Measurements from ENCODE around the gene AIFM3. TPM values are rescaled to one million over a fixed set of nuclear protein-coding genes. Genes with fewer than 3 reads are reported as not detected.

The AIFM3 gene
- total RNA-seq, 1 experiment from 2014 or later = 2.6 TPM

DNA sequence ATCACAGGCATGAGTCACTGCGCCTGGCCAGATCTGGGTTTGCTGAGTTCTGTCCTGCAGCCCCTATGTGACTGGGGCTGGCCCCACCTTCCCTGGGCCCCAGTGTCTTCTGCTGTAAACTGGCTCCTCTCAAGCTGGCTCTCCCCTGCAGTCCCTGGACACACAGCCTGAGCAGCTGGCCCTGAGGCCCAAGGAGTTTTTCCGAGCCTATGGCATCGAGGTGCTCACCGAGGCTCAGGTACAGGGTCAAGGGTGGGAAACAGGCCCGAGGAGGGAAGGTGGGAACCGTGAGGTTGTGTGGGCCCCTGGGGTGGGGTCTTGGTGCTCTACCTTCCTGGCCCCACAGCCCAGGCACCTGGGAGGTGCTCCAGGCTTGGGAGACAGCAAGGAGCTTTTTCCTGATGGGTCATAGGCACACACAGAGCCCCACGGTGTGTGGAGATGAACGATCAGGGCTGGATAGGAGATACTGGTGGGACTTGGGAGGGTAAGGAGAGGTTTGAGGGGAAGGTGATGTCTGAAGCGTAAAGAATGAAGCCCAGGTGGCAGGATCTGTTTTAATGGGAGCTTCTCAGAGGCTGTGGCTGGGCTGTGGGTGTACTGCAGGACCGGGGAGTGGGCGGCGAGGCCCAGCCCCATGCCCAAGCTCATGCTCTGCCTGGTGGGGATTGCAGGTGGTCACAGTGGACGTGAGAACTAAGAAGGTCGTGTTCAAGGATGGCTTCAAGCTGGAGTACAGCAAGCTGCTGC lies 8.7 kb downstream of the AIFM3 start:
- peaks cover 10% of the 10 kb centered on the region; the same call in 1 of the 2 replicates for H3K36me3 Mint-ChIP-seq
- no peak overlapping the region for H3K4me3 Mint-ChIP-seq
- ChIA-PET CTCF (interaction anchor here (4.7 kb wide), 1 partner anchor 90 kb away, joined by 14 read pairs; no protein-coding TSS in a partner anchor), POLR2A (no interaction called here)
- H3K4me1 Mint-ChIP-seq = peaks cover 17% of the 10 kb centered on the region
- no peak for ATAC-seq
- no peak for DNase-seq (ENCODE audit: low spot score)
- no peak for TF ChIP-seq KAT7 (CRISPR knock-in tag; IDR thresholded peaks at IDR 0.05; ENCODE audit: borderline replicate concordance)
- TF ChIP-seq CBFB (CRISPR knock-in tag; IDR thresholded peaks at IDR 0.05; ENCODE audit: low read depth) = no peak
- TF ChIP-seq, protein P1, sequence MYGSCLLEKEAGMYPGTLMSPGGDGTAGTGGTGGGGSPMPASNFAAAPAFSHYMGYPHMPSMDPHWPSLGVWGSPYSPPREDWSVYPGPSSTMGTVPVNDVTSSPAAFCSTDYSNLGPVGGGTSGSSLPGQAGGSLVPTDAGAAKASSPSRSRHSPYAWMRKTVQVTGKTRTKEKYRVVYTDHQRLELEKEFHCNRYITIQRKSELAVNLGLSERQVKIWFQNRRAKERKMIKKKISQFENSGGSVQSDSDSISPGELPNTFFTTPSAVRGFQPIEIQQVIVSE (CRISPR knock-in tag; IDR thresholded peaks at IDR 0.05; ENCODE audit: borderline replicate concordance) = no peak
- TF ChIP-seq ZNF396 (CRISPR knock-in tag; IDR thresholded peaks at IDR 0.05; ENCODE audit: borderline replicate concordance) = no peak
- TF ChIP-seq E2F4 (CRISPR knock-in tag; IDR thresholded peaks at IDR 0.05; ENCODE audit: borderline replicate concordance, low read depth) = no peak
- no peak for TF ChIP-seq SMAD3 (CRISPR knock-in tag; IDR thresholded peaks at IDR 0.05; ENCODE audit: borderline replicate concordance)
- H3K9me3 Mint-ChIP-seq = peaks cover 12% of the 10 kb centered on the region
- H3K27ac Mint-ChIP-seq = no peak overlapping the region
- H3K27me3 Mint-ChIP-seq (ENCODE audit: low read depth) = peaks cover 33% of the 10 kb centered on the region

DNA sequence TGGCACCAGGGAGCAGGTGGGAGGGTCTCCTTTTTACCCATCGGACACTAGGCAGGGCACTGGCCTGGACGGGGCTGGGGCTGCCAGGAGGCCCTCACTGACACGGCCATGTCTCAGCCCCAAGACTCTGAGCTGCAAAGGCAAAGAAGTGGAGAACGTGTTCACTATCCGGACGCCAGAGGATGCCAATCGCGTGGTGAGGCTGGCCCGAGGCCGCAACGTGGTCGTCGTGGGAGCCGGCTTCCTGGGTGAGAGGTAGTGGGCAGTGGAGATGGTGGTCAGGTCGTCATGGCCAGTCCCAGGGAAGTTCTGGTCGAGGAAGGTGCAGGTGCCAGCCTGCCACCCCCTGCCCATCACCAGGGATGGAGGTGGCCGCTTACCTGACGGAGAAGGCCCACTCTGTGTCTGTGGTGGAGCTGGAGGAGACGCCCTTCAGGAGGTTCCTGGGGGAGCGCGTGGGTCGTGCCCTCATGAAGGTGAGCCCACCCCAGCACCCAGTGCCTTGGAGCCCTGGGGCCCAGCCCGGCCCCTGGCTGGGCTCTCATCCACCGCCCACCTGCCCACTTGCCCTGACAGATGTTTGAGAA lies 9.3 kb downstream of the AIFM3 start:
- no peak for TF ChIP-seq MYBL2 (CRISPR knock-in tag; IDR thresholded peaks at IDR 0.05)
- TF ChIP-seq GRHL2 (CRISPR knock-in tag; IDR thresholded peaks at IDR 0.05; ENCODE audit: insufficient replicate concordance, severe bottlenecking) = no peak
- no peak for TF ChIP-seq NFYB (CRISPR knock-in tag; conservative IDR thresholded peaks at IDR 0.05; ENCODE audit: low read depth)
- TF ChIP-seq ZBTB21 (CRISPR knock-in tag; IDR thresholded peaks at IDR 0.05; ENCODE audit: borderline replicate concordance) = no peak
- no peak for TF ChIP-seq GTF2I (CRISPR knock-in tag; conservative IDR thresholded peaks at IDR 0.05)
- TF ChIP-seq E2F5 (CRISPR knock-in tag; IDR thresholded peaks at IDR 0.05) = no peak
- TF ChIP-seq USF2 (CRISPR knock-in tag; IDR thresholded peaks at IDR 0.05) = no peak
- no peak for TF ChIP-seq AR (CRISPR knock-in tag; IDR thresholded peaks at IDR 0.05)
- no peak for TF ChIP-seq IRF2 (CRISPR knock-in tag; IDR thresholded peaks at IDR 0.05; ENCODE audit: borderline replicate concordance, low read depth)
- no peak for TF ChIP-seq ZNF671 (CRISPR knock-in tag; IDR thresholded peaks at IDR 0.05)
- H3K9me3 Mint-ChIP-seq = peaks cover 12% of the 10 kb centered on the region
- H3K4me1 Mint-ChIP-seq = peaks cover 21% of the 10 kb centered on the region
- ChIA-PET POLR2A (no interaction called here), CTCF (interaction anchor here (4.7 kb wide), 1 partner anchor 91 kb away, joined by 14 read pairs; no protein-coding TSS in a partner anchor)
- no peak overlapping the region for H3K27ac Mint-ChIP-seq
- H3K36me3 Mint-ChIP-seq = peaks cover 10% of the 10 kb centered on the region; the same call in 1 of the 2 replicates
- H3K27me3 Mint-ChIP-seq (ENCODE audit: low read depth) = peaks cover 34% of the 10 kb centered on the region
- no peak overlapping the region for H3K4me3 Mint-ChIP-seq
- DNase-seq (ENCODE audit: low spot score) (no peak), ATAC-seq (no peak)

Data from WTC11 (cell line).